H9 (cell line): Measurements from ENCODE around the gene TMEM86A. TPM values are rescaled to one million over a fixed set of nuclear protein-coding genes. Genes with fewer than 3 reads are reported as not detected.

Source experiments
- DNase-seq: peaks from one replicate; pipeline ENCODE4 v3.0.0-alpha.2; 2017
- H2AFZ ChIP-seq: one replicate; pipeline ENCODE4 v1.6.1; 2013; ENCODE audit warnings: mild to moderate bottlenecking, low read length, control low read depth, moderate library complexity
- H2AK5ac ChIP-seq: 2 replicates; pipeline ENCODE4 v1.6.1; 2013; ENCODE audit warnings: low read length, control low read depth, mixed read lengths; ENCODE audit not compliant: insufficient read length
- H2BK120ac ChIP-seq: one replicate; pipeline ENCODE4 v1.6.1; 2013; ENCODE audit warnings: low read depth, mild to moderate bottlenecking, low read length, control low read depth, inconsistent platforms; ENCODE audit not compliant: poor library complexity, severe bottlenecking
- H2BK12ac ChIP-seq: 2 replicates; pipeline ENCODE4 v1.6.1; 2013; ENCODE audit warnings: low read length, control low read depth, mixed read lengths, low read depth; ENCODE audit not compliant: insufficient read length
- H2BK15ac ChIP-seq: 2 replicates; pipeline ENCODE4 v1.6.1; 2013; ENCODE audit warnings: low read depth, low read length, control low read depth
- H2BK20ac ChIP-seq: one replicate; pipeline ENCODE4 v1.6.1; 2013; ENCODE audit warnings: low read depth, mild to moderate bottlenecking, low read length, control low read depth, inconsistent platforms; ENCODE audit not compliant: poor library complexity, severe bottlenecking
- H2BK5ac ChIP-seq: 2 replicates; pipeline ENCODE4 v1.6.1; 2013; ENCODE audit warnings: low read length, control low read depth, mixed read lengths; ENCODE audit not compliant: insufficient read length
- H3K14ac ChIP-seq: 2 replicates; pipeline ENCODE4 v1.6.1; 2013; ENCODE audit warnings: low read length, control low read depth; ENCODE audit not compliant: insufficient read depth
- H3K18ac ChIP-seq: 2 replicates; pipeline ENCODE4 v1.6.1; 2013; ENCODE audit warnings: low read depth, mild to moderate bottlenecking, mixed read lengths, low read length, control low read depth; ENCODE audit not compliant: insufficient read length
- H3K23ac ChIP-seq: 2 replicates; pipeline ENCODE4 v1.6.1; 2013; ENCODE audit warnings: low read length, control low read depth, mixed read lengths, low read depth; ENCODE audit not compliant: insufficient read length
- H3K23me2 ChIP-seq: 2 replicates; pipeline ENCODE4 v1.6.1; 2013; ENCODE audit warnings: low read depth, mild to moderate bottlenecking, mixed read lengths, low read length, control low read depth; ENCODE audit not compliant: insufficient read length, poor library complexity, severe bottlenecking
- H3K27ac ChIP-seq: 2 replicates; pipeline ENCODE4 v1.5.1; 2013; ENCODE audit warnings: low read length, control low read depth, mixed read lengths, low read depth; ENCODE audit not compliant: insufficient read length
- H3K27me3 ChIP-seq: 2 replicates; pipeline ENCODE4 v1.6.1; 2013; ENCODE audit warnings: low read length, control low read depth, inconsistent platforms; ENCODE audit not compliant: insufficient read depth
- H3K4ac ChIP-seq: 2 replicates; pipeline ENCODE4 v1.6.1; 2013; ENCODE audit warnings: low read depth, mild to moderate bottlenecking, control low read depth, inconsistent platforms, low read length, moderate library complexity
- H3K4me1 ChIP-seq: 2 replicates; pipeline ENCODE4 v1.6.1; 2013; ENCODE audit warnings: low read length, control low read depth, inconsistent platforms; ENCODE audit not compliant: insufficient read depth
- H3K4me2 ChIP-seq: 2 replicates; pipeline ENCODE4 v1.6.1; 2013; ENCODE audit warnings: low read length, control low read depth, mixed read lengths; ENCODE audit not compliant: insufficient read length, insufficient read depth
- H3K56ac ChIP-seq: 2 replicates; pipeline ENCODE4 v1.6.1; 2013; ENCODE audit warnings: low read depth, mild to moderate bottlenecking, mixed read lengths, low read length, control low read depth; ENCODE audit not compliant: insufficient read length
- H3K79me1 ChIP-seq: 2 replicates; pipeline ENCODE4 v1.6.1; 2013; ENCODE audit warnings: low read depth, mild to moderate bottlenecking, moderate library complexity, low read length, control low read depth, inconsistent platforms; ENCODE audit not compliant: insufficient read depth, poor library complexity, severe bottlenecking
- H3K79me2 ChIP-seq: 2 replicates; pipeline ENCODE4 v1.6.1; 2013; ENCODE audit warnings: low read length, control low read depth, inconsistent platforms; ENCODE audit not compliant: insufficient read depth
- H3K9ac ChIP-seq: 2 replicates; pipeline ENCODE4 v1.6.1; 2013; ENCODE audit warnings: low read length, control low read depth, mixed read lengths; ENCODE audit not compliant: insufficient read length; ENCODE audit errors: extremely low read depth
- H3K9me3 ChIP-seq: one replicate; pipeline ENCODE4 v1.6.1; 2013; ENCODE audit warnings: low read depth, low read length, inconsistent platforms; ENCODE audit not compliant: control insufficient read depth
- H3T11ph ChIP-seq: one replicate; pipeline ENCODE4 v1.6.1; 2013; ENCODE audit warnings: mild to moderate bottlenecking, low read length, control low read depth, inconsistent platforms
- H4K20me1 ChIP-seq: one replicate; pipeline ENCODE4 v1.6.1; 2013; ENCODE audit not compliant: control insufficient read depth, insufficient read length, insufficient read depth
- H4K5ac ChIP-seq: 2 replicates; pipeline ENCODE4 v1.6.1; 2013; ENCODE audit warnings: low read depth, mild to moderate bottlenecking, mixed read lengths, low read length, control low read depth; ENCODE audit not compliant: insufficient read length
- H4K8ac ChIP-seq: replicated peaks from 2 replicates; pipeline ENCODE4 v1.6.1; 2013; ENCODE audit warnings: low read length, control low read depth, mixed read lengths, low read depth; ENCODE audit not compliant: insufficient read length
- H4K91ac ChIP-seq: 2 replicates; pipeline ENCODE4 v1.6.1; 2013; ENCODE audit warnings: low read depth, mild to moderate bottlenecking, moderate library complexity, mixed read lengths, low read length, control low read depth; ENCODE audit not compliant: insufficient read length
- H3K27ac Mint-ChIP-seq, 3 experiments: 2 replicates in 2 of 3; 3 replicates in 1 of 3; pipeline ENCODE4 v1.8.0; 2020 to 2021; ENCODE audit warnings: mixed read lengths in 3 of 3, mild to moderate bottlenecking in 1 of 3, moderate library complexity in 1 of 3
- H3K27me3 Mint-ChIP-seq: 2 replicates; pipeline ENCODE4 v1.8.0; 2021; ENCODE audit warnings: low read depth, mild to moderate bottlenecking, moderate library complexity, mixed read lengths
- H3K36me3 Mint-ChIP-seq, 3 experiments: 2 replicates in 2 of 3; 3 replicates in 1 of 3; pipeline ENCODE4 v1.8.0; 2020 to 2021; ENCODE audit warnings: low read depth in 3 of 3, mixed read lengths in 3 of 3; ENCODE audit not compliant: insufficient read depth in 1 of 3
- H3K4me1 Mint-ChIP-seq, 2 experiments: 2 replicates each; pipeline ENCODE4 v1.8.0; 2020; ENCODE audit warnings: mixed read lengths in 2 of 2
- H3K4me3 Mint-ChIP-seq, 2 experiments: 2 replicates in 1 of 2; 3 replicates in 1 of 2; pipeline ENCODE4 v1.8.0; 2020 to 2021; ENCODE audit warnings: mild to moderate bottlenecking in 2 of 2, mixed read lengths in 2 of 2, moderate library complexity in 1 of 2
- H3K9me3 Mint-ChIP-seq, 2 experiments: 2 replicates in 1 of 2; 3 replicates in 1 of 2; pipeline ENCODE4 v1.8.0; 2020; ENCODE audit warnings: mild to moderate bottlenecking in 2 of 2, mixed read lengths in 2 of 2, moderate library complexity in 1 of 2
- WGBS: extraction: QIAGEN DNeasy Blood & Tissue Kit; methylation state at CpG from one replicate; pipeline ENCODE4 v1.1.7; 2013; ENCODE audit warnings: missing lambda C conversion rate, low lambda C conversion rate, mixed read lengths; ENCODE audit not compliant: insufficient read length; ENCODE audit errors: extremely low coverage; 5-methylcytosine and 5-hydroxymethylcytosine counted together
- total RNA-seq: library from RNA; stranded (reverse); gene quantifications from 2 replicates; pipeline ENCODE4 v1.2.1, GENCODE V29; 2021
- TF ChIP-seq, protein P1 (sequence below): fragments of 200-600 bp; sonication (generic); conservative IDR thresholded peaks from 3 replicates; pipeline ENCODE4 v1.8.0; 2021; ENCODE audit warnings: antibody characterized with exemption, mild to moderate bottlenecking

TMEM86A gene
- total RNA-seq, 1 experiment from 2014 or later = 2.3 TPM

DNA sequence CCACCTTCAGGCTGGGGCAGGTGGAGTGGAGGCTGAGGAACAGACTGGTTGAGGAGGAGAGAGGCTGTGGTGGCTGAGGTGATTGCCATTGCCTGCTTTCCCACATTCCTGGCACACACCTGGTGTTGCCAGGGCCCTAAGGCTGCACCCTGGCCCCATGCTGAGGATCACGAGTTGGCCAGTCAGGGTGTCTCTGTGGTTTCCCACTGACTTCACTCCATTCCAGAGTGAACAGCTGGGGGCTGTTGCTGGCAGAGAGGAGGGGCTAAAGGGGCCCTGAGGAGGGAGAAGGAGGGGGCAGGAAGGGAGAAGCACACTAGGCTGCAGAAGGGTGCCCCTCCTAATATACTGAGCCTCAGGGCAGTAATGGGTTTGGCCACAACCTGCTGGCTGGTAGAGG is 1.8 kb downstream of the TMEM86A start:
- no peaks in the 10 kb centered on the region for H3K9me3 ChIP-seq
- H4K91ac ChIP-seq = no peak overlapping the region
- no peaks in the 10 kb centered on the region for H4K20me1 ChIP-seq
- peaks cover 2% of the 10 kb centered on the region for H3K23me2 ChIP-seq
- WGBS = no CpG with 5 or more reads among the region's 1 CpG
- Mint-ChIP-seq H3K27me3 (peaks cover 51% of the 10 kb centered on the region), H3K36me3 (no peaks in the 10 kb centered on the region), H3K4me3 (peak overlapping the region in 1 of 2 experiments; percentile 82; a peak in 4 of 5 replicates), H3K27ac (no peak overlapping the region), H3K9me3 (no peaks in the 10 kb centered on the region), H3K4me1 (peaks cover 15 to 19% of the 10 kb centered on the region in 2 experiments)
- no peak overlapping the region for H3K18ac ChIP-seq
- H2BK12ac ChIP-seq = no peak overlapping the region
- DNase-seq = no peak
- no peak overlapping the region for H3K56ac ChIP-seq
- no peaks in the 10 kb centered on the region for H3K79me1 ChIP-seq
- TF ChIP-seq, protein P1, sequence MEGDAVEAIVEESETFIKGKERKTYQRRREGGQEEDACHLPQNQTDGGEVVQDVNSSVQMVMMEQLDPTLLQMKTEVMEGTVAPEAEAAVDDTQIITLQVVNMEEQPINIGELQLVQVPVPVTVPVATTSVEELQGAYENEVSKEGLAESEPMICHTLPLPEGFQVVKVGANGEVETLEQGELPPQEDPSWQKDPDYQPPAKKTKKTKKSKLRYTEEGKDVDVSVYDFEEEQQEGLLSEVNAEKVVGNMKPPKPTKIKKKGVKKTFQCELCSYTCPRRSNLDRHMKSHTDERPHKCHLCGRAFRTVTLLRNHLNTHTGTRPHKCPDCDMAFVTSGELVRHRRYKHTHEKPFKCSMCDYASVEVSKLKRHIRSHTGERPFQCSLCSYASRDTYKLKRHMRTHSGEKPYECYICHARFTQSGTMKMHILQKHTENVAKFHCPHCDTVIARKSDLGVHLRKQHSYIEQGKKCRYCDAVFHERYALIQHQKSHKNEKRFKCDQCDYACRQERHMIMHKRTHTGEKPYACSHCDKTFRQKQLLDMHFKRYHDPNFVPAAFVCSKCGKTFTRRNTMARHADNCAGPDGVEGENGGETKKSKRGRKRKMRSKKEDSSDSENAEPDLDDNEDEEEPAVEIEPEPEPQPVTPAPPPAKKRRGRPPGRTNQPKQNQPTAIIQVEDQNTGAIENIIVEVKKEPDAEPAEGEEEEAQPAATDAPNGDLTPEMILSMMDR = no peak
- H3K4me2 ChIP-seq = no peak overlapping the region
- no peaks in the 10 kb centered on the region; the same call in 1 of the 2 replicates for H3K4me1 ChIP-seq
- no peaks in the 10 kb centered on the region; the same call in 1 of the 2 replicates for H3K27me3 ChIP-seq
- H2BK120ac ChIP-seq = no peak overlapping the region
- no peak overlapping the region for H3T11ph ChIP-seq
- H2AFZ ChIP-seq = no peak overlapping the region
- no peak overlapping the region for H3K27ac ChIP-seq
- no peak overlapping the region for H2AK5ac ChIP-seq
- H3K4ac ChIP-seq = no peak overlapping the region
- H4K5ac ChIP-seq = no peak overlapping the region
- H2BK20ac ChIP-seq = no peak overlapping the region
- H3K9ac ChIP-seq = no peak overlapping the region
- H4K8ac ChIP-seq = no peak overlapping the region
- no peak overlapping the region for H2BK15ac ChIP-seq
- no peak overlapping the region for H2BK5ac ChIP-seq
- H3K14ac ChIP-seq = no peak overlapping the region
- H3K79me2 ChIP-seq = no peaks in the 10 kb centered on the region
- H3K23ac ChIP-seq = no peak overlapping the region
